Activated B cell treated with CpG ODN at 0.5 μM for 24 hours (primary cell): ENCODE data around the gene NLGN2. TPM values are rescaled to one million over a fixed set of nuclear protein-coding genes. Genes with fewer than 3 reads are reported as not detected.
"Not testable (repeated sequence)": the region's sequence is repeated elsewhere in the genome, so short reads cannot be mapped to it uniquely, and the experiment has no call there.

Experiments
- ATAC-seq: fragments of 200-7000 bp; cut with Tn5 transposase; one replicate; pipeline ENCODE4 v1.10.0; 2021; ENCODE audit warnings: low read depth, mild to moderate bottlenecking, moderate library complexity
- CTCF ChIA-PET: fragments of 350-600 bp; sonication (Branson Sonifier 250); formaldehyde crosslinking; loops from one replicate; lab custom pipeline; 2021; ENCODE audit warnings: antibody characterized with exemption; lab: Charles Lee
- POLR2A ChIA-PET: fragments of 350-600 bp; sonication (Branson Sonifier 250); formaldehyde crosslinking; loops from one replicate; lab custom pipeline; 2021; ENCODE audit warnings: antibody characterized with exemption; lab: Charles Lee
- DNase-seq: peaks from one replicate; pipeline ENCODE4 v3.0.0; 2022
- H3K27ac Mint-ChIP-seq: one replicate; pipeline ENCODE4 v1.8.0; 2020; ENCODE audit warnings: mixed read lengths
- H3K27me3 Mint-ChIP-seq: one replicate; pipeline ENCODE4 v1.8.0; 2021; ENCODE audit warnings: mixed read lengths
- H3K36me3 Mint-ChIP-seq: one replicate; pipeline ENCODE4 v1.8.0; 2021; ENCODE audit warnings: low read depth, mixed read lengths
- H3K4me1 Mint-ChIP-seq: one replicate; pipeline ENCODE4 v1.8.0; 2021; ENCODE audit warnings: mixed read lengths
- H3K4me3 Mint-ChIP-seq: one replicate; pipeline ENCODE4 v1.8.0; 2020; ENCODE audit warnings: mild to moderate bottlenecking, mixed read lengths
- H3K9me3 Mint-ChIP-seq: one replicate; pipeline ENCODE4 v1.8.0; 2020; ENCODE audit warnings: mixed read lengths
- intact Hi-C: fragments of 100-400 bp; cut with micrococcal nuclease; formaldehyde crosslinking; loops from one replicate; pipeline ENCODE4 v1.15.1; 2024
- total RNA-seq: library from RNA; stranded (reverse); gene quantifications from 2 replicates; pipeline ENCODE4 v1.2.3, GENCODE V29; 2022
- TF ChIP-seq, protein P1 (sequence below): fragments of 200-600 bp; IDR thresholded peaks from one replicate; pipeline ENCODE4 v1.8.0; 2022; ENCODE audit warnings: antibody characterized with exemption, mild to moderate bottlenecking

The NLGN2 gene
- 0.66 and 1.1 TPM in 2 replicates for total RNA-seq

DNA sequence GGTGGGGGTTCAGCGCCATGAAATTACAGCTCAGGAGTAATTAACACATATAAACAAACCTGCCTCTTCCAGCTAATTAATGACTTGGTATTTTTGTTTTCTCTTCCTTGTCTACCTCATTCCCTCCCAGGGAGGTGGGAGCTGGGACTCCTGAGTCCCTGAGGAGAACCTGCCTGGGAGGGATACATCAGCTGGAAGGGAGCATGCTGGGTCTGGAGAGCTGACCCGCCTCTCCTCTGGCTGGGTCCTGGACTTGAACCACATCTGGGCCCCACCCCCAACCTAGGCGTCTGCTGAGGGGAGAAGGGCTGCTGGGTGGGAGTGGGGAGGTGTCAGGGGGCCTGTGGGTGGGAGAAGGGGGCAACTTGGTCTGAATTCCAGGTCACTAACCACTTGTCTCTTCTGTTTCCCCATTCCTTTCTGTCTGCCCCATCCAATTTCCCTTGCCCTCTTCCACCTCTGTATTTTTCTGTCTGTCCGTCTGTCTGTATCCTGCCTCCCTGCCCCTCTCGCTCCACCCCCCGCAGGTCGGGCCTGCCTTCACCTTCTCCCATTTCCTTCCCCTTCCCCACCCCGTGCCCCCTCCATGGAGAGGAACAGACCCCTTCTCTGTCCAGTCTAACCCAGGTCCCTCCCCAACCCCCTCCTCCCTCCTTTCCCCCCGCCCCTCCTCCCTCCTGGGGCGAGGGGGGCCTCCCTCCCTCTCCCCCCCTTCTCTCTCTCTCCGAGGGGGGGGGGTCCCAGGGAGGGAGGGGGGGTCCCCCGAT is at the start of gene NLGN2:
Gene NLGN2 (plus strand): TSS at position 361 of the 767 bp plus-strand sequence. CDS start 411 bp downstream, outside the sequence.
- Mint-ChIP-seq H3K27me3 (peaks cover 18% of the 10 kb centered on the region), H3K36me3 (peaks cover 5% of the 10 kb centered on the region), H3K4me1 (peaks cover 16% of the 10 kb centered on the region), H3K9me3 (no peaks in the 10 kb centered on the region), H3K27ac (peak within 1 kb of the TSS; percentile 46), H3K4me3 (no peak within 1 kb of the TSS)
- ChIA-PET CTCF (no interaction called here), POLR2A (interaction anchor here (0.6 to 1.4 kb wide), 2 partner anchors 16 to 53 kb away, joined by 3 to 5 read pairs; partner anchors contain the start of gene TMEM95)
- TF ChIP-seq, protein P1, sequence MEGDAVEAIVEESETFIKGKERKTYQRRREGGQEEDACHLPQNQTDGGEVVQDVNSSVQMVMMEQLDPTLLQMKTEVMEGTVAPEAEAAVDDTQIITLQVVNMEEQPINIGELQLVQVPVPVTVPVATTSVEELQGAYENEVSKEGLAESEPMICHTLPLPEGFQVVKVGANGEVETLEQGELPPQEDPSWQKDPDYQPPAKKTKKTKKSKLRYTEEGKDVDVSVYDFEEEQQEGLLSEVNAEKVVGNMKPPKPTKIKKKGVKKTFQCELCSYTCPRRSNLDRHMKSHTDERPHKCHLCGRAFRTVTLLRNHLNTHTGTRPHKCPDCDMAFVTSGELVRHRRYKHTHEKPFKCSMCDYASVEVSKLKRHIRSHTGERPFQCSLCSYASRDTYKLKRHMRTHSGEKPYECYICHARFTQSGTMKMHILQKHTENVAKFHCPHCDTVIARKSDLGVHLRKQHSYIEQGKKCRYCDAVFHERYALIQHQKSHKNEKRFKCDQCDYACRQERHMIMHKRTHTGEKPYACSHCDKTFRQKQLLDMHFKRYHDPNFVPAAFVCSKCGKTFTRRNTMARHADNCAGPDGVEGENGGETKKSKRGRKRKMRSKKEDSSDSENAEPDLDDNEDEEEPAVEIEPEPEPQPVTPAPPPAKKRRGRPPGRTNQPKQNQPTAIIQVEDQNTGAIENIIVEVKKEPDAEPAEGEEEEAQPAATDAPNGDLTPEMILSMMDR: no peak
- DNase-seq (no peak), ATAC-seq (no peak)
- intact Hi-C loops: no loop called here

DNA sequence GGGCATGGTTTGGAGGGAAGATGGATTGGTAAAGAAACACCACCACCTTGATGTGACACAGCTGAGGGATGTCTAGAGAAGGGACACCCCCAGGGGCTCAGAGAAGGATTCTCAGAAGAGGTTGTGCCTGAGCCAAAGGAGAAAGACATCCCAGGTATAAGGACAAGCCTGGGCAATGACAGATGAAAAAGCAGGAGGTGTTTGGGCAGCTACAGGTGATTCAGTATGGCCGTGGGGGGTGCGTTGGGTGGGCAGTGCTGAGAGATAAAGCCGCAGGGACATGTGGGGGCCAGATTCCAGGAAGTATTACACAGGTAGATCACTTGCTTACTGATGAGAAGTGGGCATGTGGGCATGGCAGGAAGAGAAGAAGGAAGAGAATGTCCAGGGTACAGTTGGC is 45.7 kb upstream of the NLGN2 start:
- intact Hi-C loops: no loop called here
- POLR2A ChIA-PET: no interaction called here
- no peaks in the 10 kb centered on the region for H3K27me3 Mint-ChIP-seq

DNA sequence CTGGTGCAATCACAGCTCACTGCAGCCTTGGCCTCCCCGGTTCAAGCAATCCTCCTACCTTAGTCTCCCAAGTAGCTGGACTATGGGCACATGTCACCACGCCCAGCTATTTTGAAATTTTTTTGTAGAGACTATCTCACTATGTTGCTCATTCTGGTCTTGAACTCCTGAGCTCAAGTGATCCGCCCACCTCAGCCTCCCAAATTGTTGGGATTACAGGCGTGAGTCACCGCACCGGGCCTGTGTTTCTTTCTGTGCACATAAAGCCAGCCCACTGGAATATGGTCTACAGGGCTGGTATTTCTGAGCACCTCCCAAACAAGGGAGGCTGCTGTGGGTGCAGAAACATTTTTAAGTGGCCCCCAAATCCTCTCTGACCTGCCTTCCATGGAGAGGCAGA is 44.3 kb upstream of the NLGN2 start:
- TF ChIP-seq, protein P1: no peak
- Mint-ChIP-seq H3K4me1 (no peaks in the 10 kb centered on the region), H3K36me3 (no peaks in the 10 kb centered on the region), H3K9me3 (no peaks in the 10 kb centered on the region), H3K27ac (no peak overlapping the region), H3K4me3 (no peak overlapping the region), H3K27me3 (no peaks in the 10 kb centered on the region)
- DNase-seq (no peak), ATAC-seq (no peak)
- CTCF ChIA-PET: no interaction called here
- intact Hi-C loops: no loop called here
- POLR2A ChIA-PET: interaction anchor here (0.6 kb wide), 1 partner anchor 240 kb away, joined by 6 read pairs; no protein-coding TSS in a partner anchor

More for the DNA sequence above, 45.7 kb upstream of the NLGN2 start:
- Mint-ChIP-seq H3K9me3 (no peaks in the 10 kb centered on the region), H3K4me1 (no peaks in the 10 kb centered on the region), H3K4me3 (no peak overlapping the region), H3K36me3 (no peaks in the 10 kb centered on the region), H3K27ac (no peak overlapping the region)
- DNase-seq (no peak), ATAC-seq (no peak)
- CTCF ChIA-PET: no interaction called here
- TF ChIP-seq, protein P1: no peak

DNA sequence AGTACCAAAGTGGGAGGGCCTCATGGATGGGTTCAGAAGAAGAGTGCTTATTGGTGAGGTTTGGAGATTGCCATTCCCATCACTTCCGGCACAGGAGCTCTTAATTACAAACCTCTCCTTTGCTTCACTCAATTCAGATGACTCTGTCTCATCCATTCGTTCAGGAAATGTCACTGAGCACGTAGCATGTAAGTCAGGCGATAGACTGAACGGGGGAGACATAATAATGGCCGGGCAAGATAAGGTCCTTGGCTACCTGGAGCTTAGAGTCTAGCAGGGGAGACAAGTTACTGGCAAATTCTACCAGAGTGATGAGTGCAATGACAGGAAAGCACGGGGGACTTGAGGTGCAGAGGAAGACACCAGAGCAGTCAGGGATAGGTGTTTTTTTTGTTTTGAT is 41.7 kb upstream of the NLGN2 start:
- H3K27me3 Mint-ChIP-seq, ATAC-seq, H3K9me3 Mint-ChIP-seq, CTCF ChIA-PET, H3K36me3 Mint-ChIP-seq, H3K4me1 Mint-ChIP-seq, H3K27ac Mint-ChIP-seq, POLR2A ChIA-PET, H3K4me3 Mint-ChIP-seq, intact Hi-C loops, DNase-seq: not testable (repeated sequence)

DNA sequence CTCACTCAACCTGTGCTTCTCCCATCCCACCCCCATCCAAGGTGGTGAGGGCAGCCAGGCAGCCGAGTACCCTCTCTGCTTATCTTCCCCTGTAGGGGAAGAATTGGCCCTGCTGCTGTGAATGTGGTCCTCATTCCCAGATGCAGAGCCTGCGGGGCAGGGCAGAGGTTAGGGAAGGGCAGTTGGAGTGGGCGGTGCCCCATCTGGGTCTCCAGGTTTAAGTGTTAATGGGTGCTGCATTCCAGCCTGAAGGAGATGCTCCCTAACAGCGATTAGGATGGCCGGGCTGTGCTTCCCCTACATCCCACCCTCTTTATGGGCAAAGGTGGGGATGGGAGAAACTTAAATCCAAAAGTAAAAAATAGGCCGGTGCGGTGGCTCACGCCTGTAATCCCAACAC is 40.6 kb upstream of the NLGN2 start:
- H3K27me3 Mint-ChIP-seq: no peaks in the 10 kb centered on the region
- ATAC-seq (no peak), DNase-seq (no peak)
- no peak overlapping the region for H3K27ac Mint-ChIP-seq
- H3K9me3 Mint-ChIP-seq: no peaks in the 10 kb centered on the region
- no peaks in the 10 kb centered on the region for H3K4me1 Mint-ChIP-seq
- POLR2A ChIA-PET: interaction anchor here (0.7 kb wide), 1 partner anchor 36 kb away, joined by 5 read pairs; no protein-coding TSS in a partner anchor
- TF ChIP-seq, protein P1: no peak
- intact Hi-C loops: no loop called here
- no peaks in the 10 kb centered on the region for H3K36me3 Mint-ChIP-seq
- H3K4me3 Mint-ChIP-seq: no peak overlapping the region
- CTCF ChIA-PET: no interaction called here
